Stimulated activated CD4-positive, alpha-beta T cell treated with anti-CD3 and anti-CD28 coated beads, Interleukin-1b, Interleukin-23, amount 100 ng/mL, for 4 hours (primary cell): ENCODE data around the gene SV2B.

Experiments
- DNase-seq, 2 donors: peaks; one replicate each; pipeline ENCODE4 v3.0.0-alpha.2; 2020; ENCODE audit warnings: low read depth in 2 of 2

The SV2B gene

DNA sequence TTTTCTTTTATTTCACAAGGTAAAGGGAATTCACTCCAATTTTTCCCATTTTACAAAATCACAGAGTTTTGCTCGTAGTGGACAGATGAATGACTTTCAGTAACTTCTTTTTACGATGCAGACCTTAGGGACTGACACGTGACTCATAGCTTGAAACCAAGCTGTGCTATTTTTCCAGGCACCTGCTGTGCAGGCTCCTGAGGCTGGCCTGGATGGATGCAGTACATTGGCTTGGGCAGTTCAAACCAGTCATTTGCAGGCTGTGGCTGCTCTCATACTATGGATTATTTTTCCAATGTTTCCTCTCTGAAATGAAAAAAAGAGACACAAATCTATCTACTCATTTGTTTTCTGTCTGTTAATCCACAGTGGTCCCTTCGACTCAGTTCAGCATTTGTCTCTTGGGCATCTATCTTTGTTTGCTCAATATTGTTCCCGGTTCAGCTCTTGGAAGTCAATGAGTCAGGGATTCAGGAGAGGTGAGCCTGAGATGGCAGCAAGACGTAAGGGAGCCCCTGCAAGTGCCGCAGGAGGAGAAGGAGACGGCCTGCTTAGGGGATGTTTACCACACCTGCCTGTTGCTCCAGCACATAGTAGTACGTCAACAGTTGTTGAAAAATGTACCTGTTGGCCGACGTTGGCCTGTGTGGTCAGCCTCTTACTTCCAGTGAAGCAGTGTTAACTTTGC, 92.8 kb downstream of the SV2B start:
- DNase-seq = no peak

DNA sequence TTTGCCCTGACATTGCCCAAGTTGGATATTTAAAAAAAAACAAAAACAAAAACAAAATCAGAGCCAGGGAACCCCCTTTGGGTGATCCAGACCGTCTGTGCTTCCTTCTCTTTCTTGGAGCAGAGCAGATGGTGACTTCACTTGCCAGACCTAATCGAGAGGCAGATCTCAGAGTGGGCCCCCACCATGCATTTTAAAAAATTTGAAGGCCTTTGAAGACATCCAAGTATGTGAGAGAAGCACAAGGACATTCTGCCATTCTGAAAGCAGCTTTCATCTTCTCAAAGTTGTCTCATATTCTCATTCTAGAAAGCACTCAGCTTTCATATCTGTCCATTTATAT, 93.3 kb downstream of the SV2B start:
- no peak for DNase-seq

DNA sequence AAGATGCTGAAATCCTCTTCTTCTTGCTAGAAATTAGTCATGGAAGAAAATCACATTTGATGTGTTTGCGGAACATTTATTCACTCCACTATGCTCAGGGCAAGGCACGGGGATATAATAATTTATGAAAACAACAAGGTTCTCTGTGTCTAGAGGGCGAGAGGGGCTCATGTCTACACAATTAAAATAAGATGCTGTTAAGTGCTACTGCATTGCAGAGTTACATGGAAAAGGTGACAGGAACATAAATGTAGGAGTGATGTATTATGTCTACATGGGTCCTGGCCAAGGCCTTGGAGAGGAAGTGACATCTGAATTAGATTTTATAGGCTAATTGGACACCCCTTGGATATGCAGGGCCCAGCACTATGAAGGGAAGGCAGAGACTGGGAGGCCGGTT, 96.1 kb downstream of the SV2B start:
- no peak for DNase-seq

DNA sequence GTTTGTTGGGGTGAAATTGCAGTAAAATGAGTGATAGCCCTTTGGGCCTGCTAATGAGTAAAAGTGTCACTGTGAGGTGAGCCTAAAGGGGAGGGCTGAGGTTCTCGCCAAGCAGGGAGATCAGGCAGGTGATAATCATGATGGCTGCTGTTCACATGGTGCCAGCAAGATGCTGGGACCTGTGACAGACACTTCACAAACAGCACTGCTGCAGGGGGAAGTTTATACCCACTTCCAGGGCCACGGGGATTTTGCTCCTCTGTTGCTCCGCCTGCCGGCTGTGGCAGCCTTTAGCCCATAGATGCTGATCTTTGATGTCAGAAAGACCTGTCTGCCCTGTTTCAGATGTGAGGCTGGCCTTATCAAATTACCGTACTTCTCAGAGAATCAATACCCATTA, 96.7 kb downstream of the SV2B start:
- no peak for DNase-seq

DNA sequence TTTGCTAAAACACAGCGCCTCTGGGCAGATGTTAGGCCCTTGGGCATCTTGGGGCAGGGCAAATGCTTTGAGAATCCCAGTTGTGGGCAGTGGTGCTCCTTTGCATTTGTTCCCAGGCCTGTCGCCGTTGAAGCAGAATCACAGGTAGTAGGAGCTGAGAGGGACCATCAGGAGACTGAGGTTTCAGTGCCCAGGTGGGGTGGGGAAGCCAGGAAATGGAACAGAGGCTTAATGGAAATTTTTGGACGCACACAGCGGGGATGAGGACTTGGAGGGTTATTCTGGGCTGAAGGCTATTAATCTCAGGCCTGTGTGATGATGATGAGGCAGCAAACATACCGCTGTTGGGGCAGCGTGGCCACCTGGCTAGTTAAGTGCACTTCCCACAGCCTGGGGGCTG, 99.5 kb downstream of the SV2B start:
- DNase-seq = no peak

DNA sequence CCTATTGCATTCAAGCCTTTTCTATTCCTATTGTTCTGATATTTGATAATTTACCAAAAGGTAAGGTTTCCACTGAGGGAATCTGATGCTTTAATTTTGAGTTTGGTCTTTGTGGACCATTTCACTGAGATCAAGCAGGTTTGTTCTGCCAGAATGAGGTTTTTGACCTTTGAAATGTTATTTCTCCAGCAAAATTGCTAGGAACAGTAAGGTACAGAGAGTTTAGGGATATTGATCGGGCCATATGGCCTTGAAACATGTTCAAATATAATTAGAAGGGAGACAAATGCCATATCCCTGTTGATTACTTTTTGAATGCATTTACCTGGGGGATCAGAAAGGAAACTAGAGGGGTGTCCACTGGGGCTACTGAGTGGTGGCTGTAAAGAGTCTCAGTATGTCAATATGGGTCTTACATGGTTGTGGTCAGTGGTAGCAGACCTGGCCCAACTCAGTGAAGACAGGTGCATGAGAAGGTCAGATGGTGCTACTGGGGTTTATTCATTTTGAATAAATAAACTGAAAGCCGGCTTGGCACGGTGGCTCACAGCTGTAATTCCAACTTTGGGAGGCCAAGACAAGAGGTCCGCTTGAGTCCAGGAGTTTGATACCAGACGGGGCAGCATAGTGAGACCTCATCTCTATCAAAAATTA, 100.2 kb downstream of the SV2B start:
- DNase-seq = no peak

DNA sequence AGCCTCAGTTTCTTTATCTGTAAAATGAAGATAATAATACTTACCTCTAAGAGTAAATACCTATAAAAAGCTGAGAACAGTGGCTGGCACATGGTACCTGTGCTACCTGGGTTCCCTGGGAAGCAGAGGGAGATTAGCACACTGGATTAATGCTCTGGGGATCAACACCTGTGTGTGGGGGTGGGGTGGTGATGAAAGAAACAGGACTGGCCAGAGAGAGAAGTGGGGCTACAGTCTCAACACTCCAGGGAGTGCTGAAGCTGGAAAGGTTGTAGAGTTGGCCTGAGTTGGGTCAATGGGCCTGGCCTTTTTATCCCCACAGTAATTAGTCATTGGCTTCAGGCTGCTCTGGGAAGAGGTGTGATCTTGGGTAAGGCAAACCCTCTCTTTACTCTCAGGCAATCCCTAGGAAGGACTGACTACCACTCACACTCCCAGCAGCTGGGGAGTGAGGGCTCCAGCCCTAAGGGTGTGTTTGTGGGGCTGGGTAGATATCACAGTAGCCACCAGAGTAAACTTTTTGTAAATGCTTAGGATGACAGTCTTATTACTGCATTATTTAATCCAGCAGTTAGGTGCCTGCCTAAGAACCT, 102.5 kb downstream of the SV2B start:
- no peak for DNase-seq

DNA sequence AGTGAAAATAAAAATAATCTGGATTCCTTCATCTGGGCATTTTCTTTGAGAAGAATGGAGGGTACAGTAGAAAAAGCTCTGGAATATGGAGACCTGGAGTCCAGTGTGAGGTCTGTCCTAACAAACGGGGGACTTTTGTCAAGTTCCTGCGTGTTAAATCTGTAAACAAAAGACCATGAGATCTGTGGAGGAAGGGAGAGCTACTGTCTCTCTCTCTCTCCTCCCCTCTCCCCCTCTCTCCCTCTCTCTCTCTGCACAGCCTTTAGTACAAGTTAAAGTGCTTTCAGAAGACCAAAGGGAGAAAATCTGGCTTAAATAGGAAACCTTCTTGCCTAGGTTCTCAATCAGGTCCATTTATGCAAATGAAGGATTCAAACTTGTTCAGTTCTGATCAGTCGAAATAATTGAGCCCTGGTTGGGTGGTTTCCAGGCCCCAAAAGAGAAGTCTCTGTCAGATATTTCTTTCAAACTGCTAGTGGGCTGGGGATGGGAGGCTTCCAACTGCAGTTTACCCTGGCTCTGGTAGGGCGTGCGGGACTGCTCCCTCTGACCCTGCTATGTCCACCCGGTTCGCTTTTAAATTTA, 103.7 kb downstream of the SV2B start:
- no peak for DNase-seq

DNA sequence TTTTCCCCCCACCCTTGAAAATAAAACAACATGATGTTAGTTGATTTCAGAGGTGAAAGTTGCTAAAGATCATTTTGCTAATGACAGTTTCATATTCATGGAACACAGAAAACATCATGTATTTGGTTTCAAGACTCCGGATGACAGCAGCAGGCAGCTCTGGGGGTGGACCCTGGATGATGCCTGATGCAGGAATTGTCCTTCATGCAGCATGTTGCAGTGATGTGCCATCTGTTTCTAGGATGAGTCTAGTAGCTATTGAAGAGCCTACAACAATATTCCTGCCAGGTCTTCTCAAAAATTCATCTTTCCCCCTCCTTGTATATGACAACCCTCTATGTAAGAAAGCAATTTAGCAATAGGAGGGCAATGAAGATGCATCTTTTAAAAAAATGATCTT, 108.3 kb downstream of the SV2B start:
- DNase-seq = no peak

DNA sequence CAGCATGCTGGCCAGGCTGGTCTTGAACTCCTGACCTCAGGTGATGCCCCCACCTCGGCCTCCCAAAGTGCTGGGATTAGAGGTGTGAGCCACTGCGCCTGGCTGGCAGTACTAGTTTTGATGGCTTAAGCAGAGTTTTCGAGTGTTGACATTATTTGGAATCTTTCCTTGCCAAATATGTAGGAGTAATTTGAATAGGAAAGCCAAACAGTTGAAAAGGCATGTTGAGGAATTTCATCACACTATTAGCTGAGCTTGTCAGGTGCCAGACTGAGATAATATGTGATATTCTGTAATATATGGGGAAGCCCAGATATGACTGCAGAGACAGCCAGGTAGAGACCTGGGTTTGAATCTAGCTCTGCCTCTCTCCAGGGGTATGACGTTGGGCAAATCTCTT, 109.3 kb downstream of the SV2B start:
- DNase-seq = no peak

DNA sequence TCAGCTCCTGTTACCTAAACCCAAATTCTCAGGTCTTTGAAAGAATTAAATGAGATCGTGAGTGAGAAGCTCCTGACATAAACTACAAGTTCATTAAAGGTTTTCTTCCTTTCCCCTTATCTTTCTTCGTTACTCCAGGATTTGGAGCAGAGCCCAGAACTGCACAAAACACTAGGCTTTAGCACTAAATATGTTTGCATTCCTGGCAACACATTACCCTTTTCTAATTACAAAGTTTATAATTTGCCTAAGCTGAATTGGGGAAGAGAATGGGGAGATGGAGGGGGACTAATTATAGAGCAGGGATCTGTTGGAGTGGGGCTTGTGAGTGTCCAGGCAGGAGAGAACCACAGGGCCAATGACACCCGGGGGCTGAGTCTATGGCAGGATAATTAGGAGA, 109.7 kb downstream of the SV2B start:
- no peak for DNase-seq

DNA sequence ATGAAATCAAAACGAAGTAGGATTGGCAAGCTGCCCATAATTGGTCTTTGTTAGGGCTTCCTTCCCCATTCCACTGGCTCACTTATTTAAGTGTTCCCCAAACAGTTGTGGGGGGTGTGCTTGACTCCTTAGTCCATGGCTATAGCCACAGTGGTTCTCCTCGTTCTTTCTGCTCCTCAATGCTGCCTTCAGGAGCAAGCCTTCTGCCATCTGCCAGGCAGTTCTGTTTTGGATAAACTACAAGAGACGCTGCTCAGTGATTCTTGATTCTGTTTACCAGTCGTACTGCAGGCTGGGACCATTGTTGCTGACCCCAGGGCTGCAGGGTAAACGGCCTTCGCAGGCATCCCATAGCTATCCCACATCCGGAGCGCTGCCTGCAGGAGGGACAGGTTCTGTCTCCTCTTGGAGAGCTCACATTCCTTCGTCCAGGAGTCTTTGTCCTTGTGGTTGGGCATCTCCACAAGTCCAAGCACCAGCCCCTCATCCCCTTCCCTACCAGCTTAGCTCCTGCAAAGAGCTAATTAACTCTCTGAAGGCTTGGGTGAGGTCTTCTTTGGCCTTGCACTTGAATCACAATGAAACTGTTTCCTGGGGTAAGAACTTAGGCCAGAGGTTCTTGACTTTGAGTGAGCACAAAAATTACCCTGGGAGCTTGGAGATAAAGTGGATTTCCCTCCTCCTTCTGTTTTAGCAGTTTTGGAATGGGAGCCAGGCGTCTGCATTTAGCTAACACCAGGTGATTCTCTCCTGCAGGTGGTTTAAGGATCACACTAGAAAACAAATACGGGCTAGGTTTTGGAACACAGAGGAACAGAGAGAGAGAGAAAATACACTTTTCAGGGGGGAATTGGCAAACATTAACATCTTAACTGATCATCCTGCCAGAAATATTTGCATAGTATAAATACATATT, 114.9 kb downstream of the SV2B start:
- no peak for DNase-seq

DNA sequence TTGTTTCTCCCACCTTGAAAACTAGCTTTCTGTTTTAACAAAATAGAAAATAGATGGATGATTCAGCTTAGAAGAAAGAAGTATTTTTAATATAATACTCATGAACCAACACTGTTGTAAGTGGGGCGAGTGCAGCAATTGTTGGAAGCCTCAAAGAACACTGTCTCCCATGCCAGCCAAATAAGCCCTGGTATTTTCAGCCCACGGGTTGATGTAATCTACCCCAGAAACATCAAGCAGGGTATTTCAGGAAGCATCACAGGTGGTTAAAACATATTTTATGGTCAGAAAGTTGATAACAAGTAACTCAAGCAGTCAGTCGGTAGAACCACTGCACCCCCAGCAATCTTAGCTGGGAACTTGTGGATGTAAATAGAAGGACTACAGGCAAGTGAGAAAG, 115.9 kb downstream of the SV2B start:
- no peak for DNase-seq

DNA sequence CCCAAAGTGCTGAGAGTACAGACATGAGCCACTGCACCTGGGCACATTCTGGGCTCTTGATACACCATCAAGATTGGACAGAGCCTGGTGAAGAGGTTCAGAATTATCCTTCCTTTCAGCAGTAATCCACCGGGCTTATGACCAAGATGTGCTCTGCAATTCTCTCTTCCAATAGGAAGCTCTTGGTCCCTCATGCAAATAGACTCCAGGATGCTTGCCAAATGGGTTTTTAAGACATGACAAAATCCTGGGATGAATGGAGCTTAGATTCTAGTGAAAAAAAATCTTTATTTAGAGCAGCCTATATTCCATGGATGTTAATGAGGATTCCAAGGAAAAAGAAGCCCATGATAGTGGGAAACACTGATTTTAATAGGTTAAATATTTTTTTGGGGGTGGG, 119.1 kb downstream of the SV2B start:
- DNase-seq = no peak

DNA sequence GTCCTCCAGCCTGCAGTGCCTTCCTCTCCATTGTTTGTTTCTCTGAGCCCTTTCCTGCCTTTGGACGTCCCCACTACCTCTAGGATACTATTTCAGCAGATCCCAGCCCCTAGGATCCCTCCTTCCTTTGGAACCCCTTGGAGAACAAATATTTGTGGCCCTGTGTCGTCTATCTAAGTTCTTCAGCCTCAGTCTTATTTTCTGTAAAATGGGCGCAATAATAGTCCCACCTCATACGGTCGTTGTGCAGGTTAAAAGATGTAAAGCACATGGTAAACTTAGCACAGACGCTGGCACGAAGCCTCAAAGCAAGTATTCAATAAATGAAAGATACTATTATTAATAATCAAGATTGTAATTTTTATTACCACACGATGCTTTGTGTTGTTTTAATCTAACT, 122.0 kb downstream of the SV2B start:
- DNase-seq = no peak

DNA sequence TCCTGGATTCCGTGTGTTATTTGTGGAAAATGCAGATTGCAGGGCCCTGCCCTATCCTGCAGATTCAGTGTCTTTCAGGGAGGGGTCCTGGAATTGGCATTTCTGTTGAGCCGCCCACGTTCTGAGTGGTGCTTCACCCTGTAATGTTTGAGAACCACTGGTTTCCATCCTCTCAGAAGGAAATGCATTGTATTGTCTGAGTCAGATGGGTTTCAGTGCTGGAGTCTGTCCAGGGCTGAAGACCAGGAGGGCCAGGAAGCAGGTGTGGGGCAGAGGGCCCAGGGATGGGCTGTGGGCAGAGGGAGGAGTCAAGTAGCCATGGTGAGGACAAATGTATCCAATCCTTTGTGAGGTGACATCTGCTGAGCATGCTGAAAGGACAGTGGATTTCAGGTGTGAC, 123.8 kb downstream of the SV2B start:
- DNase-seq = no peak

DNA sequence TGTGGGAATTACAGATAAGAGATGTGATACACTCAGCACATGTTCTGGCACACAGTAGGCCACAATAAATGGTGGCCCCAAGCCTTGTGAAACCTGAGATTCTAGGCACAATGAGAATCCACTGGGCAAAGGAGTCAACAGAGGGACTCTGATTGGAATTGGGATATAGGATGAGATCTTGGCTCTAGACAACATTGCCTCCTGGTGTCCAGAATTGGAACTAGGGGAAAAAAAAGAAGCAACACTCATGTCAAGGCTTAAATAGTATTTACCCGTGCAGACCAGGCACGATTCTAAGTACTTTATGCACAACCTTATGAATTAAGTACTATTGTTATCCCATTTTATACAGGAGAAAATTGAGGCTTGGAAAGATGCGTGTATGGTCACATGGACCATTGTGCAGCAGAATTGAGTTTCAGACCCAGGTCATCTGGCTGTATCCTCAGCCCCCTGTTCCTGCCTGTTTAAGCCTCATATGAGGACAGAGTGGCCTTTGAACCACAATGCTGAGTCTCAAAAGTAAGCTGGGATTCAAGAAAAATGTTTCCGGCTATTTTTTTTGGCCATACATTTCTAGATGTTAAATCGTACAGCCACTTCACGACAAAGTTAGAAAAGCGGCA, 124.8 kb downstream of the SV2B start:
- DNase-seq = no peak

DNA sequence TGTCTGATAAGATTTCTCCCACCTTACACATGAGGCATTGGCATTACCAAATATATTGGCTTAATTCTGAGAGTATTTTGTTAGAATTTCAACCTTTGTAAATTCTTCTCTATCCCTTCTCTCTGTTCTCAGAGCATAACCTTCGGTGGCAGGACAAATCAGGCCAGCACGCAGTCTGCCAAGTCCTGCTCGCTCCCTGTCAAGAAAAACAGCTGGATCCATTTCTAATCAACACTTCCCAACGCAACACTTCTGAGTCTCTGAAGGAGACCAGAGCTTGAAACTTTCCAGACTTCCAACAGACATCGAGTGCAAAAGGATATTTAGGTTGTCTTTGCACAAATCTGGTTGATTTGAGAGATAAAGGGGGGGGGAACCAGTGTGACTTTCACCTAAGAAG, 125.7 kb downstream of the SV2B start:
- DNase-seq = no peak

DNA sequence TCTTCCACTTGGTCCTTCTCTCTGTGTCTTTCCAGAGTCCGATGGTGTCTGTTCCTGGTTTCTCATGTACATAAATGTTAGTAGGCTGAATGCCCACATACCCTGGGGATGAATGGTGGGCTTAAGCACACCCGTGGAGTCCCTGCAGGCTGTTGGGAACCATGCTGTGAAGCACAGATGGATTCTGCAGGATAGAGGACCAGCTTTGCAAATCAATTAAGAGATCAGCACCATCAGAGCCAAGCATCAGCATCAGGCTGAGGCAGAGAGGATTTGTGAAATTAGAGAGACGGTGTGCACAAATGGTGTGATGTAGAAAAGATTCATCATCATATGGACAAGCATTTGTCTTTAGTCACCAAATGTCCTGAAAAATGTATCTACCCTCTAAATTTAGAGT, 127.1 kb downstream of the SV2B start:
- no peak for DNase-seq

DNA sequence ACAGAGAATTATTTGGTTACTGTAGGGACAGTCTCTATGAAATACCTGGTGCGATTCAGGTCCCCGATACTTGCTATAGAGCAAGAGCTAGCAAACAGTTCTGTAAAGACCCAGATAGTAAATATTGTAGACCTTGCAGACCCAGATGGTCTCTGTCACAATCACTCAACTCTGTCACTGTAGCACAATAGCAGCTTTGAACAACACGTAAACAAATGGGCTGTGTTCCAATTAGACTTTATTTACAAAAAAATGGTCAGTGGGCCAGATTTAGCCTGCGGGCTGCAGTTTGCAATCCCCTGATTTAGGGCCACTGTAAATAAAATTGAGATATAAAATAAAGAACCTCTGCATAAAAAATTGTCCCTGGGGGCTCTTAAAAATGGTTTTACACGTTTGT, 127.7 kb downstream of the SV2B start:
- DNase-seq = no peak

DNA sequence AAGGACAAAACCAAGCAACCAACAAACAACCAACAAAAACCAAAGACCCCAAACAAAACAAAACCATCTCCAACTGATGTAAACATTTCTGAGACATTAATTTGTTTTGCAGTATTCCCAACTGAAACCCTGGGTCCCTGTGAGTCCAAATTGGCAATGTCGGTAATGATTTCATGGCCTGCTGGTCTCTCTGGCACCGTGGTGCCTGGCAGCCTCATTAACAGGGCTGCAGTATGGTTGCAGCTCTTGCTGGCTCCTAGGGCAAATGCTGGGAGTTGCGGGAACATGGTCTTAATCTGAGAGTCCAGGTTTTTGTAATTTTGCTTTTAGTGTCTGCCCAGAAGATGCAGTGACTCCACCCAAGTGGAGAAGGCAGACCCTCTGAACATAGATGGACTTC, 128.3 kb downstream of the SV2B start:
- no peak for DNase-seq

DNA sequence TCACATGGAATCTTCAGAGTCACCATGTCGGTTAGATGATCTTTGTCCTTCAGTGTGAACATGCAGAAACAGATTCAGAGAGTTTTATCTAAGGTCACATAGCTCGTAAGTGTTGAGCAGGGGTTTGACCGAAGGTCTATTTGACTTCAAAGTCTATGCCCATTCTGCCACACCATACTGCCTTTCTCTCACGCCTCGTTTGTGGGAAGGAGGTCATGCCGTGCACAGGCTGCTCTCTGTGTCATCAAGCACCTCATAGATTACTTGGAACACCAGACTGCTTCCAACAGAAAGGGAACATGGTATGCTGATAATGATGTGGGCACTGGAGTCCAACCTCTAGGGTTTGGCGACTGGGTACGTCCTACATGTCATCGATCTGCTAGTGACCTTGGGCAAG, 128.8 kb downstream of the SV2B start:
- DNase-seq = no peak
